SK-N-SH (cell line): ENCODE data around the gene PDXP. TPM values are rescaled to one million over a fixed set of nuclear protein-coding genes. Genes with fewer than 3 reads are reported as not detected.

Experiments used
- CTCF ChIA-PET: fragments of 300-600, 350-600 bp; formaldehyde crosslinking; extraction: SDS; loops from one replicate; lab custom pipeline; 2021; lab: Yijun Ruan, JAX
- POLR2A ChIA-PET: fragments of 350-600 bp; sonication (Branson Sonifier 250); formaldehyde crosslinking; extraction: SDS; loops from one replicate; lab custom pipeline; 2020; ENCODE audit warnings: antibody characterized with exemption, inconsistent platforms; lab: Yijun Ruan, JAX
- DNase-seq: peaks from one replicate; pipeline ENCODE4 v3.0.0; 2012
- H2AFZ ChIP-seq: fragments of 200-600 bp; sonication (generic); 2 replicates; pipeline ENCODE4 v1.8.1; 2016; ENCODE audit warnings: antibody characterized with exemption, mild to moderate bottlenecking, low read depth
- H3F3A ChIP-seq: fragments of 200-600 bp; sonication (generic); replicated peaks from 2 replicates; pipeline ENCODE3; 2016; ENCODE audit warnings: antibody characterized with exemption, mild to moderate bottlenecking; ENCODE audit not compliant: insufficient read depth
- H3K27ac ChIP-seq, 2 experiments: fragments of 200-500 bp in 1 of 2; fragments of 200-600 bp in 1 of 2; sonication (Bioruptor generic) in 1 of 2; sonication (generic), shearing (Covaris generic) in 1 of 2; 2 replicates each; pipeline versions ENCODE4 v1.5.1 to v1.6.1; 2014 to 2016; ENCODE audit warnings: low read depth in 2 of 2, inconsistent platforms in 1 of 2, low read length in 1 of 2, mild to moderate bottlenecking in 1 of 2, mixed read lengths in 1 of 2
- H3K27me3 ChIP-seq: fragments of 200-600 bp; sonication (generic), shearing (Covaris generic); 2 replicates; pipeline ENCODE4 v1.6.1; 2016; ENCODE audit warnings: mixed run types; ENCODE audit not compliant: insufficient read depth
- H3K36me3 ChIP-seq, 2 experiments: fragments of 200-500 bp in 1 of 2; fragments of 200-600 bp in 1 of 2; sonication (Bioruptor generic) in 1 of 2; sonication (generic) in 1 of 2; replicated peaks in 1 of 2; 2 replicates each; pipeline versions ENCODE3 to v1.5.1; 2014 to 2016; ENCODE audit warnings: low read length in 1 of 2, mild to moderate bottlenecking in 1 of 2; ENCODE audit not compliant: insufficient read depth in 2 of 2, control insufficient read depth in 1 of 2
- H3K4me1 ChIP-seq, 2 experiments: fragments of 200-500 bp in 1 of 2; fragments of 200-600 bp in 1 of 2; sonication (Bioruptor generic) in 1 of 2; sonication (generic), shearing (Covaris generic) in 1 of 2; 2 replicates each; pipeline versions ENCODE4 v1.5.1 to v1.6.1; 2014 to 2016; ENCODE audit warnings: low read depth in 1 of 2, low read length in 1 of 2, mixed run types in 1 of 2; ENCODE audit not compliant: insufficient read depth in 2 of 2, control insufficient read depth in 1 of 2
- H3K4me2 ChIP-seq: fragments of 200-600 bp; sonication (generic), shearing (Covaris generic); 2 replicates; pipeline ENCODE4 v1.6.1; 2017; ENCODE audit warnings: mixed run types
- H3K4me3 ChIP-seq, 2 experiments: fragments of 200-500 bp in 1 of 2; fragments of 200-600 bp in 1 of 2; sonication (Bioruptor generic) in 1 of 2; sonication (generic), shearing (Covaris generic) in 1 of 2; 2 replicates each; pipeline versions ENCODE4 v1.5.1 to v1.8.1; 2014 to 2016; ENCODE audit warnings: low read depth in 2 of 2, inconsistent platforms in 1 of 2, low read length in 1 of 2, mild to moderate bottlenecking in 1 of 2, mixed read lengths in 1 of 2, moderate library complexity in 1 of 2
- H3K79me2 ChIP-seq: fragments of 200-600 bp; sonication (generic); 2 replicates; pipeline ENCODE4 v1.8.1; 2017; ENCODE audit warnings: mild to moderate bottlenecking; ENCODE audit not compliant: insufficient read depth
- H3K9ac ChIP-seq: fragments of 200-600 bp; sonication (generic); 2 replicates; pipeline ENCODE4 v1.6.1; 2017; ENCODE audit warnings: mixed run types
- H3K9me2 ChIP-seq: fragments of 200-600 bp; sonication (generic); 2 replicates; pipeline ENCODE4 v1.6.1; 2017; ENCODE audit warnings: mixed run types
- H3K9me3 ChIP-seq: fragments of 200-600 bp; sonication (generic); 2 replicates; pipeline ENCODE4 v1.6.1; 2017; ENCODE audit warnings: mixed run types, mild to moderate bottlenecking, moderate library complexity
- H4K20me1 ChIP-seq: fragments of 200-600 bp; sonication (generic); 2 replicates; pipeline ENCODE4 v1.6.1; 2017; ENCODE audit warnings: mild to moderate bottlenecking, mixed run types; ENCODE audit not compliant: insufficient read depth
- CHD2 ChIP-seq: fragments of 150-350 bp; IDR thresholded peaks from 2 replicates; pipeline ENCODE4 v1.6.1; 2018; ENCODE audit warnings: low read length; ENCODE audit not compliant: partially characterized antibody
- CTCF ChIP-seq: fragments of 200-600 bp; sonication (generic); IDR thresholded peaks from 2 replicates; pipeline ENCODE4 v1.6.1; 2017; ENCODE audit warnings: antibody characterized with exemption, mild to moderate bottlenecking, moderate library complexity
- ELF1 ChIP-seq: IDR thresholded peaks from 2 replicates; pipeline ENCODE4 v1.4.0; 2012
- EP300 ChIP-seq, 2 experiments: IDR thresholded peaks; 2 replicates each; pipeline versions ENCODE4 v1.4.0 to v1.6.1; 2012; ENCODE audit warnings: borderline replicate concordance in 1 of 2, low read depth in 1 of 2, low read length in 1 of 2
- EZH2phosphoT487 ChIP-seq: fragments of 200-600 bp; sonication (generic); IDR thresholded peaks from 2 replicates; pipeline ENCODE4 v1.6.1; 2017; ENCODE audit warnings: low read depth, mixed run types, mild to moderate bottlenecking, antibody characterized with exemption, moderate library complexity, borderline replicate concordance
- IRF3 ChIP-seq: fragments of 150-350 bp; IDR thresholded peaks from 2 replicates; pipeline ENCODE4 v1.6.1; 2016; ENCODE audit warnings: mild to moderate bottlenecking, low read depth, low read length
- MAX ChIP-seq: IDR thresholded peaks from 2 replicates; pipeline ENCODE4 v1.4.0; 2012; ENCODE audit warnings: low read depth
- MEF2A ChIP-seq: IDR thresholded peaks from 2 replicates; pipeline ENCODE4 v1.4.0; 2012; ENCODE audit warnings: low read depth, borderline replicate concordance
- POLR2AphosphoS5 ChIP-seq: IDR thresholded peaks from 2 replicates; pipeline ENCODE4 v1.6.1; 2012; ENCODE audit warnings: low read depth, low read length
- RAD21 ChIP-seq: IDR thresholded peaks from 2 replicates; pipeline ENCODE4 v1.6.1; 2012; ENCODE audit warnings: mild to moderate bottlenecking, low read length
- RCOR1 ChIP-seq: fragments of 150-350 bp; IDR thresholded peaks from 2 replicates; pipeline ENCODE4 v1.6.1; 2017; ENCODE audit warnings: antibody characterized with exemption, low read length
- REST ChIP-seq: IDR thresholded peaks from 2 replicates; pipeline ENCODE4 v1.6.1; 2012; ENCODE audit warnings: mild to moderate bottlenecking, low read depth, low read length, moderate library complexity
- RXRA ChIP-seq: IDR thresholded peaks from 2 replicates; pipeline ENCODE4 v1.4.0; 2012; ENCODE audit warnings: low read depth, mild to moderate bottlenecking, borderline replicate concordance
- SMC3 ChIP-seq: IDR thresholded peaks from 2 replicates; pipeline ENCODE4 v1.6.1; 2012; ENCODE audit warnings: low read depth, low read length, improper control_type of control experiment
- TAF1 ChIP-seq: IDR thresholded peaks from 2 replicates; pipeline ENCODE4 v1.6.1; 2012; ENCODE audit warnings: low read depth, mild to moderate bottlenecking, low read length, moderate library complexity, borderline replicate concordance
- TEAD4 ChIP-seq: IDR thresholded peaks from 2 replicates; pipeline ENCODE4 v1.4.0; 2012; ENCODE audit warnings: mild to moderate bottlenecking, borderline replicate concordance; ENCODE audit not compliant: insufficient read depth
- YY1 ChIP-seq: IDR thresholded peaks from 2 replicates; pipeline ENCODE4 v1.4.0; 2012; ENCODE audit warnings: low read depth, mild to moderate bottlenecking
- ZBTB33 ChIP-seq: IDR thresholded peaks from 2 replicates; pipeline ENCODE4 v1.4.0; 2012; ENCODE audit warnings: low read depth, borderline replicate concordance
- WGBS: methylation state at CpG from one replicate; pipeline ENCODE4 v1.1.6; 2017; ENCODE audit warnings: low lambda C conversion rate; 5-methylcytosine and 5-hydroxymethylcytosine counted together
- polyA plus RNA-seq, 3 experiments: library from polyadenylated mRNA; depleted of rRNA; stranded (reverse); fragments of >200 nt; gene quantifications; 2 replicates each; pipeline ENCODE4 v1.2.3, GENCODE V29; 2012

The PDXP gene
- polyA plus RNA-seq, 1 of the 3 experiments (the other 2 are of a cell fraction): 22.5 TPM

GRCh38 chr22:37619991-37620390 lies 38.5 kb upstream of the PDXP start:
- Histone ChIP-seq H4K20me1 (no peaks in the 10 kb centered on the region), H3K9ac (no peak overlapping the region), H3K79me2 (no peaks in the 10 kb centered on the region), H3K9me3 (no peaks in the 10 kb centered on the region), H2AFZ (no peak overlapping the region), H3K27ac (no peak overlapping the region), H3K4me1 (peaks cover 0 to 4% of the 10 kb centered on the region in 2 experiments; a peak in 1 of 4 replicates), H3K4me3 (no peak overlapping the region), H3K36me3 (peaks cover 3 to 33% of the 10 kb centered on the region in 2 experiments), H3F3A (peaks cover 4% of the 10 kb centered on the region), H3K27me3 (no peaks in the 10 kb centered on the region), H3K4me2 (no peak overlapping the region), H3K9me2 (no peaks in the 10 kb centered on the region)
- ChIA-PET CTCF (interaction anchor here (0.7 to 34.3 kb wide), 10 partner anchors 12 to 78 kb away, joined by 3 to 898 read pairs (median 4); partner anchors contain the start of genes LGALS1, NOL12, PDXP and TRIOBP), POLR2A (interaction anchor here (1.3 to 1.6 kb wide), 2 partner anchors 11 to 14 kb away, joined by 3 read pairs; no protein-coding TSS in a partner anchor)
- TF ChIP-seq RCOR1 (no peak), CHD2 (no peak), ELF1 (no peak), MEF2A (no peak), RXRA (no peak), SMC3 (no peak), TAF1 (no peak), MAX (no peak), EZH2phosphoT487 (no peak), RAD21 (no peak), TEAD4 (no peak), ZBTB33 (no peak), EP300 (IDR thresholded peaks at IDR 0.05; ENCODE audit: borderline replicate concordance in 1 of 2, low read depth in 1 of 2, low read length in 1 of 2) (no peak), YY1 (no peak), IRF3 (no peak), POLR2AphosphoS5 (no peak), REST (no peak), CTCF (no peak)
- no peak for DNase-seq
- 95% methylated on average over 6 of the region's 7 CpGs for WGBS
